ENCODE results near the gene FANCG. TPM values are rescaled to one million over a fixed set of nuclear protein-coding genes. Genes with fewer than 3 reads are reported as not detected.

FANCG gene
- total RNA-seq, result 10 to 100 TPM in 1 of 2 donors, 1 to 10 TPM in 1; 6.0 to 29.3 TPM

DNA sequence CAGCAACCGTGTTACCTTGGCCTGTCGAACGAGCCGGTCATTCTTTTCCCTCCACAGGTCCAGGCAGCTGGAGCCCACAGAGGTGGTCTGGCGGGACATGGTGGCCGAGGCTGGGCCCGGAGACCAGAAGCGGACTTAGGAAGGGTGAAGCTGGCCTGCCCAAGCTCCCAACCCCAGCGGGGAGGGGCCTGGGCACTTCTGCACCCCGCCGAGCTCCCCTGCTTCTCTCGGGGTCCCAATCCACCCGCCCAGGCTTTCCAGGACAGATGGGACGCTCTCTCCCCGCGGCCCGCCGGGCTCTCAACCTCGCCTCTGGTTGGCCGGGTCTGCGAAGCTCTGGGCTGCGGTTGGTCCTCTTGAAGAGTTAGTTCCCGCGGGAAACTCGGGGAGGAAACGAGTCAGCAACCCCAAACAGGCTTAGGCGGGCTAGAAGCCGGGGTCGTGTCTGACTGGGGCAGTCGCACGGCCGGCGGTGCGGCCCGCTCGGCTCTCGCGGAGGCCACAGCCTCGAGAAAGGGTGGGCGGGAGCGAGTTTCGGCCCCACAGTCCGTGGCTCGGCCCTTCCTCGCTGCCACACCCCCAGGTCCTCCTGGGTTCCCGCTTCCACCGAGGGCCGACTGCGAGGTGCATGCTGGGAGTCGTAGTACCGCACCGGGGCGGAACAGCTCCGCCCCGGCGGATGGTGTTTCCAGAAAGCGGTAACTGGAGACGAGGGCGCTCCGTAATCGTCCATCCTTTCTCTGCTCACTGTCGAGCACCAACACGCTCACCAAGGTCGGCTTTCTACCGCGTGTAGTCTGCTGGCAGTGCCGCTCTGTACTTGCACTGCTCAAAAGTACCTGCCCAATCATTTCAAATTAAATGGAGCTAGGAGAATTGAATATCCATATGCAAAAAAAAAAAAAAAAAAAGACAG lies at the start of gene FANCG:
FANCG (minus strand) TSS at position 517 of the 916 bp plus-strand sequence; CDS start at position 99, 418 bp downstream.
- TF ChIP-seq CTCF (IDR thresholded peaks at IDR 0.05) (peak in 1 of 7 experiments; percentile 23), POLR2A (IDR thresholded peaks at IDR 0.05) (peak; percentile 12 to 53 (median 53))
- Histone ChIP-seq H3K27me3 (no peaks in the 10 kb centered on the region), H3K4me3 (peak within 1 kb of the TSS; percentile 84 to 95), H3K4me1 (peaks cover 20% of the 10 kb centered on the region), H3K36me3 (replicated peaks in 1 of 2; ENCODE audit: insufficient read depth in 1 of 2, low read depth in 2 of 2) (no peaks in the 10 kb centered on the region), H3K9me3 (no peaks in the 10 kb centered on the region), H3K27ac (peak within 1 kb of the TSS; percentile 41 to 81 (median 64))
- intact Hi-C loops (cut with DNase I), result no loop called here
- whole genome bisulfite sequencing, 2 donors, result 0% methylated on average over 12 to 67 of the region's 67 CpGs
- ATAC-seq (peak; percentile 97), DNase-seq (peak; percentile 87 to 92 (median 90))

DNA sequence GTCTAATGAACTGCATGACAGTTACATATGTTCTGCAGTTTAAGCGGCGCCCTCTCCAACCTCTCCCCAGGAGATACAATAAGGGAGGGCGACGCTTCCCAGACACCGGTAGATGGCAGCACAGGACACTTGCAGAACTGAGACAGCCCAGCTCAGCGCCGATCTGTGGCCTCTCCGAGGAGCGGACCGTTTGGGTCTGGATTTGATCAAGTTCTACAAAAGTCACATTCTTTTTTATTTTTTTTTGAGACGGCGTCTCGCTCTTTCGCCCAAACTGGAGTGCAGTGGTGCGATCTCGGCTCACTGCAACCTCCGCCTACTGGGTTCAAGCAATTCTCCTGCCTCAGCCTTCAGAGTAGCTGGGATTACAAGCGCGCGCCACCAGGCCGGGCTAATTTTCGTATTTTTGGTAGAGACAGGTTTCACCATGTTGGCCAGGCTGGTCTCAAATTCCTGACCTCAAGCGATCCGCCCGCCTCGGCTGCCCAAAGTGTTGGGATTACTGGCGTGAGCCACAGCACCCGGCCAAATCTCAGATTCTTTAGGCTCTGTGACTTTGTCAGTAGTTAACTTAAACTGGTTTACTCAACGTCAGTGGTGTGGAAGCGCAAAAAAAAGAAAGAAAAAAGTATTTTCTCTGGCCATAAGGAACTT lies 37.3 kb upstream of the FANCG start:
- Histone ChIP-seq H3K27ac (peak overlapping the region; percentile 60 to 87 (median 84)), H3K9me3 (no peaks in the 10 kb centered on the region), H3K4me1 (peaks cover 29% of the 10 kb centered on the region), H3K27me3 (no peaks in the 10 kb centered on the region), H3K4me3 (peak overlapping the region in 1 of 2 donors; percentile 21), H3K36me3 (replicated peaks in 1 of 2; ENCODE audit: insufficient read depth in 1 of 2, low read depth in 2 of 2) (no peaks in the 10 kb centered on the region)
- TF ChIP-seq CTCF (IDR thresholded peaks at IDR 0.05) (peak; percentile 94 to 98 (median 97)), POLR2A (IDR thresholded peaks at IDR 0.05) (no peak)
- 11 to 21% methylated on average over 24 to 30 of the region's 30 CpGs for WGBS, 2 donors
- ATAC-seq (peak; percentile 78), DNase-seq (peak; percentile 92 to 97 (median 94))
- intact Hi-C loops (cut with DNase I), result loop anchor here (5.0 kb wide), 2 partner anchors 145 to 360 kb away; no protein-coding TSS in a partner anchor

- H3K4me1 ChIP-seq, result peaks cover 33% of the 10 kb centered on the region
- H3K27me3 ChIP-seq, result no peaks in the 10 kb centered on the region
- peak; percentile 0 for ATAC-seq
- DNase-seq, result no peak
- TF ChIP-seq CTCF (IDR thresholded peaks at IDR 0.05), result no peak
- TF ChIP-seq POLR2A (IDR thresholded peaks at IDR 0.05), result peak in 1 of 3 donors; percentile 44
- H3K36me3 ChIP-seq (replicated peaks in 1 of 2; ENCODE audit: insufficient read depth in 1 of 2, low read depth in 2 of 2), result no peaks in the 10 kb centered on the region
- H3K4me3 ChIP-seq, result peak overlapping the region; percentile 21 to 70
- peak overlapping the region; percentile 60 to 87 (median 84) for H3K27ac ChIP-seq
- H3K9me3 ChIP-seq, result no peaks in the 10 kb centered on the region
- intact Hi-C loops (cut with DNase I), result loop anchor here (5.0 kb wide), 2 partner anchors 146 to 361 kb away; no protein-coding TSS in a partner anchor
- 0 to 1% methylated on average over 5 to 12 of the region's 12 CpGs for WGBS, 2 donors
Measured at GRCh38 chr9:35116539-35116897, 36.8 kb upstream of the FANCG start.

DNA sequence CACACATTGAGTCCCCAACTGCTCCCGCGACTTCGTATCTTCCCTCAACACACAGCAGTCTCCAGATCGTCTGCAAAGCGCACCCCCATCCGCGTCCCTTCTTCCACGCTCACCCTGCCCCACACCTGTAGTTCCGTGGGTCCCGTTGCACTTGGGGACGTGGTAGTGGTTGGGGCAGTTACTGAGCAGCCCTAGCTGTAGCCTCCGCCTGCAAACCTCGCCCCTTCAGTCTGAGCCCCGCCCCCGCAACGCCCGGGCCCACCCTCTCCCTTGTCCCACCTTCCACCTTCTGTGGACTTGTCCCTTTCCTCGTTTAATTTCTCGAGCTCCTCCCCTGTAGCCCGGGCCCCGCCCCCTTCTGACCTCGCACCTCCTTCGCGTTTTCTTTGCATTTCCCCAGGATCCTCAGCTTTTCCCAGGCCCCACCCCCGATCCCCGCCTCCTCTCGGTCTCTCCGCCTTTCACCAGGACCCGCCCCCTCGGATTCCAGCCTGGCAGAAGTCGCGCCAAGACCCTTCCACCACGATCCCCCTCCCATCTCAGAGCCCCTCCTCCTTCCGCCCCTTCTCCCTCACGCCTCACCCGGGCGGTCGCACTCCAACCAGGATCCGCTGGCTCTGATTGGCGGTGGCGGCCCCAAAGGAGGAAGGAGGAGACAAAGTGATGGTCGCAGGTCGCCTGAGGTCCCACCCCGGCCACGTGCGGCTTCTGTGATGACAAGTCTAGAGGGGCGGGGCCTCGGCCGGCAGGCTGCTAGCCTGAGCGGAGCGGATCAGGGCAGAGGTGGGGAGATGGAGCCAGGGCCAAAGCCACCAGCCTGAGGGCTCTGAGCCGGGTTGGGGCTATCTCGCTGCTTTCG lies 36.2 kb upstream of the FANCG start, which contains the start of gene ATOSB:
ATOSB (minus strand) TSS at position 183 of the 859 bp plus-strand sequence. CDS start 7,588 bp downstream, outside the sequence.
- TF ChIP-seq CTCF (IDR thresholded peaks at IDR 0.05), result peak in 1 of 7 experiments; percentile 8
- TF ChIP-seq POLR2A (IDR thresholded peaks at IDR 0.05), result peak; percentile 31 to 73 (median 61)
- intact Hi-C loops (cut with DNase I), result loop anchor here (5.0 kb wide), 2 partner anchors 146 to 361 kb away; no protein-coding TSS in a partner anchor
- H3K4me1 ChIP-seq, result peaks cover 37% of the 10 kb centered on the region
- no peaks in the 10 kb centered on the region for H3K27me3 ChIP-seq
- no peaks in the 10 kb centered on the region for H3K9me3 ChIP-seq
- 1% methylated on average over 33 to 54 of the region's 54 CpGs for WGBS, 2 donors
- DNase-seq (peak; percentile 96 to 98 (median 98)), ATAC-seq (peak; percentile 76)
- H3K4me3 ChIP-seq, result peak within 1 kb of the TSS; percentile 26 to 70
- peak within 1 kb of the TSS; percentile 60 to 87 (median 84) for H3K27ac ChIP-seq
- H3K36me3 ChIP-seq (replicated peaks in 1 of 2; ENCODE audit: insufficient read depth in 1 of 2, low read depth in 2 of 2), result no peaks in the 10 kb centered on the region
